ENCODE results near the gene COX10.

The COX10 gene

GRCh38 chr17:14118951-14119350, 49.6 kb downstream of the COX10 start:
- H3K27me3 ChIP-seq (ENCODE audit: insufficient read depth, low read depth, severe bottlenecking): no peaks in the 10 kb centered on the region
- TF ChIP-seq CTCF (IDR thresholded peaks at IDR 0.05; ENCODE audit: low read depth, low read length): no peak
- no peak overlapping the region for H3K27ac ChIP-seq
- peaks cover 2% of the 10 kb centered on the region for H3K9me3 ChIP-seq (ENCODE audit: severe bottlenecking)
- no peaks in the 10 kb centered on the region for H3K36me3 ChIP-seq
- no peak for DNase-seq
- no peak overlapping the region for H3K4me3 ChIP-seq (ENCODE audit: low read depth, low read length)

- no peak for DNase-seq
- H3K27me3 ChIP-seq (ENCODE audit: insufficient read depth, low read depth, severe bottlenecking): no peaks in the 10 kb centered on the region
- no peak overlapping the region for H3K27ac ChIP-seq
- no peak overlapping the region for H3K4me3 ChIP-seq (ENCODE audit: low read depth, low read length)
- no peaks in the 10 kb centered on the region for H3K36me3 ChIP-seq
- TF ChIP-seq CTCF (IDR thresholded peaks at IDR 0.05; ENCODE audit: low read depth, low read length): no peak
- H3K9me3 ChIP-seq (ENCODE audit: severe bottlenecking): peaks cover 2% of the 10 kb centered on the region
Measured at GRCh38 chr17:14119546-14119945, 50.2 kb downstream of the COX10 start.

GRCh38 chr17:14121952-14122351, 52.6 kb downstream of the COX10 start:
- no peak for TF ChIP-seq CTCF (IDR thresholded peaks at IDR 0.05; ENCODE audit: low read depth, low read length)
- no peaks in the 10 kb centered on the region for H3K27me3 ChIP-seq (ENCODE audit: insufficient read depth, low read depth, severe bottlenecking)
- no peak for DNase-seq
- no peak overlapping the region for H3K4me3 ChIP-seq (ENCODE audit: low read depth, low read length)
- no peaks in the 10 kb centered on the region for H3K36me3 ChIP-seq
- peaks cover 2% of the 10 kb centered on the region for H3K9me3 ChIP-seq (ENCODE audit: severe bottlenecking)
- no peak overlapping the region for H3K27ac ChIP-seq

- H3K27ac ChIP-seq: no peak overlapping the region
- peaks cover 2% of the 10 kb centered on the region for H3K9me3 ChIP-seq (ENCODE audit: severe bottlenecking)
- H3K4me3 ChIP-seq (ENCODE audit: low read depth, low read length): no peak overlapping the region
- H3K27me3 ChIP-seq (ENCODE audit: insufficient read depth, low read depth, severe bottlenecking): no peaks in the 10 kb centered on the region
- no peak for TF ChIP-seq CTCF (IDR thresholded peaks at IDR 0.05; ENCODE audit: low read depth, low read length)
- DNase-seq: no peak
- H3K36me3 ChIP-seq: no peaks in the 10 kb centered on the region
Measured at GRCh38 chr17:14123619-14124278, 54.4 kb downstream of the COX10 start.

GRCh38 chr17:14124854-14125253, 55.5 kb downstream of the COX10 start:
- no peak for DNase-seq
- H3K36me3 ChIP-seq: no peaks in the 10 kb centered on the region
- no peak overlapping the region for H3K4me3 ChIP-seq (ENCODE audit: low read depth, low read length)
- no peaks in the 10 kb centered on the region for H3K27me3 ChIP-seq (ENCODE audit: insufficient read depth, low read depth, severe bottlenecking)
- TF ChIP-seq CTCF (IDR thresholded peaks at IDR 0.05; ENCODE audit: low read depth, low read length): no peak
- no peaks in the 10 kb centered on the region for H3K9me3 ChIP-seq (ENCODE audit: severe bottlenecking)
- H3K27ac ChIP-seq: no peak overlapping the region

All from WERI-Rb-1 (cell line).